ENCODE results near the gene CUBN.
A peak's percentile ranks its signal among the peaks of the same experiment; 100 is the strongest.

Gene CUBN

DNA sequence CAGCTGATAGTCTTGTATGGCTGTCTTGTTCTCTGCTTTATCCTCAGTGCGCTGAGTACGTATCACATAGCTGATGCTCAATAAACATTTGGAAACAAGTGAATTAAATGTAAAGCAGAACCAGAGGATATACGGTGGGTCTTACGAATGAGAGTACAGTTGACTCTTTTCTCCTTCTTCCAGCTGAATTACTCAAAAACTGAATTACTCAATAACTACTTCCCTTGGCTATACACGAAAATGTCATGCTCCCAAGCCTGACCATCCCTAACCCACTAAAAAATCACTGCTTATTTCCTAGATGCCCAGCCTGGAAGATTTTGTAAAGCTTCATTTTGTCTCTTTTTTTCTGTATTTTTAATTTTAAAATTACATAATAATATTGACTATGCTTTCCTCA is 309.2 kb downstream of the CUBN start:
- DNase-seq (ENCODE audit: low read depth in 2 of 2): no peak

DNA sequence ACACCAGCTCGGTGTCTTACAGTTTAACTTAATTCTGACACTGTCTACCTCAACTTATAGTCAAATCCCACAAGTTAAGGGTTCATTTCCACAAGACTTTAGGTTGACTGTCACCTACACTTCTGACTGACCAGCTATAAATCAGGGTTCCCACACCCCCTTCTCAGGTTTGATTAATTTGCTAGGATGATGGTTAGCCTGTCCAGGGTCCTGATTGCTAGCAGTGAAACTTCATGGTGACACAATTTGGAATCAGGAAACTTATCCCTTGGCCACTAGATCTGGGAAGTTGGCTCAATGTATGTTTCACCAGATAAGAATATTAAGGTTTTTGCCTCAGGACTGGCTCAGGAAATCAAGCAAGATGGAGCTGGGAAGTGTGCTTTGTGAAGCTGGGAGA is 309.6 kb downstream of the CUBN start:
- DNase-seq (ENCODE audit: low read depth in 2 of 2): no peak

DNA sequence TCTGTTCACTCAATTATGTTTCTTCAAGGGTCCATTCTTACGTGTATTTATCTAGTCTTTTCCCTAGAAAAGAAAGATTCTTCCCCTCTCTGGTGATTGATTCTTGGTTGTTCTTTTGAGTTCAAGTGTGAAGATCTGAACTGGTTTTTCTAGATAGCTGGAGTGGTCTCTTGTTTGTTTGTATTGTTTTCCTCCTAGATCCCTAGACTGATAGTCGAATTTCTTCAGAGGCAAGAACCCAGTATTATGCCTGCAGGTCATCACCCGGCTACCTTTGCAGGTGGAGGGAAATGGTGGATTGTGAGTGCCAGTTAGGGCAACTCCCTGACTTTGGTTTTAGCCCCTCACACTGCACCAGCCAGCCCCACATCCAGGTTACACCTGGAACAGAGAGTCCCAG is 310.2 kb downstream of the CUBN start:
- no peak for DNase-seq (ENCODE audit: low read depth in 2 of 2)

DNA sequence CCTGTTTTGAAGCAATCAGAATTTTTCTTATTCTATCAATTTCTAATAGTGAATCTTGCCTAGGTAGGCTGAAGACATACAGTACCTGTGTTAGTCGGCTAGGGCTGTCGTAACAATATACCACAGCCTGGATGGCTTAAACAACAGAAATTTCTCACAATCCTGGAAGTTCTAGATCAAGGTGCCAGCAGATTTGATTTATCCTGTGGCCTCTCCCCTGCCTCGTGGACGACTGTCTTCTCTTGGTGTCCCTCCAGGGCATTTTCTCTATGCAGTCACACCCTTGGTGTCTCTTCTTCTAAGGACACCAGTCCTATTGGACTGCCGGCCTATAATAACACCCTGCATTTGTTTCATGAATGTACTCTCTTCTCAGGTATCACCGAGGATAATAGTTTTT is 310.6 kb downstream of the CUBN start:
- DNase-seq (ENCODE audit: low read depth in 2 of 2): no peak

DNA sequence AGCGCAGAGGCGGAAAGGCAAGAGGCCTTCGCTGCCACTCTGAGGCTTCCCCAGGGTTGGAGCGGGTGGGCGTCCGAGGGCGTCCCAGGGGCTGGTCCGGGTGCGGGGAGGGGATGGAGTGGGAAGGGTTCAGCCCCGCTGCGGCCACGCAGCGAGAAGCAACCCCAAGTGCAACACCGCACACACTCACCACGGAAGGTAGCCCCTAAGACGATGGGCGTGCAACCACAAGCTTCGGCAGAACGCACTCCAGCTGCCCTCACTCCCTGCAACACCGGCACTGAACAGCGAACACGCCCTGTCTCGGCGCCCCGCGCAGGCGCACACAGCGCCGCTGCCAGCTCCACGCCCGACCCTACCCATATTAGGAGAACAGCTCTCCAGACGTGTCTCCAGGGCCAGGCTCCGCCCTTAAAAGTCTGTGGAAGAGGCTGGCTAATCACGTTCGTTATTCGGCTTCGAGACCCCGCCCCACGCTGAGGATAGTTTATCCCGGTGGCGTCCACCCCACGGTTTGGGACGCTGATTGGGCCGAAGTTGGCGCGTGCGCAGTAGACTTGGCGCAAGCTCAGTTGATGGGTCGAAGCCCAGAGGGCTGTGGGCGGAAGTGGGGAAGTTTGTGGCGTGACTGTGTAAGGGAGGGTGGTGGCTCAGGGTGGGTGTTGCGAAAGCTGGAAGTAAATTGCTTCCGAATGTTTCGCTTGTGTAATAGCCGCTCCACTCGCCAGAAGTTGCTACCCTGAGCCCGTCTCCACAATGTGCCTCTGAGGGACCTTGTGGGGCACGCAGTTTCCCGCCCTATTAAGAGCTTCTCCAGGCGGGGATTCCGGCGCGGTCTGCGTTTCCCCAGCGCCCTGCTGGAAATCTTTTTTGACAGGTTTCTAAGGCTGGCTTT is 312.2 kb downstream of the CUBN start, which contains the start of gene RSU1:
TSS of gene RSU1 (minus strand) at position 300 of the 895 bp plus-strand sequence. CDS start 343 bp downstream, outside the sequence.
- peak; percentile 100 for DNase-seq (ENCODE audit: low read depth in 2 of 2)

DNA sequence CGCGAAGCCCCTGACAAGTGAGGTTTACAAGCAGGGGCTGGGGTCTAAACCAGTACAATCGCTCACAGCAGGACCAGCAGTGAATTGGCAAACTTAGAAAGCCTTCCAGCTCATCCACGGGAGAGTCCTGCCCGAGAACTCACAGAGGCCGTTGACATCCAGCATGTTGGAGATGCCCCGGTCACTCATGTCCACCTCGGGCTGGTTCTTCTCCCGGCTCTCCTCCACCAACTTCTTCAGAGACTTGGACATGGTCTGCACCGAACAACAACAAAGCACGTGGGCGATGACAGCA is 312.8 kb downstream of the CUBN start:
- DNase-seq (ENCODE audit: low read depth in 2 of 2): no peak

DNA sequence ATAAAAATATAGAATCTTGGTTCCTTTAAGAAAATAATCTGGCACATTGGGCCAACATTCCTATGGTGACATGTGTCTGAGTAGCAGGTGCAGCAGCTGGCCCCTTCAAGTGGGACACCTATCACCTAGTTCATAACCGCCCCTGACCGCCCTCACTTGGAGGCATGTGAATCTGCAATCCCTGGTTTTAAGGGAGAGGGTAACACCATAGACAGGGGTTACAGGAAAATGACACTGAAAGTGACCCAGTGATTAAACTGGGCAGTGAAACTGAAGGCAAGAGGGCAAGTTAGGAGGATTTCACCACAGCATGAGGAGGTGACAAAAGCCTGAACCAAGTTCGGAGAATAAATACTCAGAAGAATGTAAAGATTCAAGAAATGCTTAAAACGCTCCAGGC is 313.4 kb downstream of the CUBN start:
- no peak for DNase-seq (ENCODE audit: low read depth in 2 of 2)

DNA sequence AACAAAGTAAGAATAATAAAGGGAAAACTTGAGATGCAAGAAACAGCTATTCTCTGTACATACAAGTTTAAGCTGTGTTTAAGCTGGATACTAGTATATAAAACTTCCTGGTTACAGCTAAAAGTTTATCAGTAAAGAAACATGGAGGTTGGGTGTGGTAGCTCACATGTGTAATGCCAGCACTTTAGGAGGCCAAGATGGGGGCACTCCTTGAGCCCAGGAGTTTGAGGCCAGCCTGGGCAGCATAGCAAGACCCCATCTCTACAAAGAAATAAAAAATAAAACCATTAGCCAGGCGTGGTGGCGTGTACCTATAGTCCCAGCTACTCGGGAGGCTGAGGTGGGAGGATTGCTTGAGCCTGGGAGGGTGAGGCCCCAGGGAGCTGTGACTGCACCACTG is 315.6 kb downstream of the CUBN start:
- DNase-seq (ENCODE audit: low read depth in 2 of 2): no peak

DNA sequence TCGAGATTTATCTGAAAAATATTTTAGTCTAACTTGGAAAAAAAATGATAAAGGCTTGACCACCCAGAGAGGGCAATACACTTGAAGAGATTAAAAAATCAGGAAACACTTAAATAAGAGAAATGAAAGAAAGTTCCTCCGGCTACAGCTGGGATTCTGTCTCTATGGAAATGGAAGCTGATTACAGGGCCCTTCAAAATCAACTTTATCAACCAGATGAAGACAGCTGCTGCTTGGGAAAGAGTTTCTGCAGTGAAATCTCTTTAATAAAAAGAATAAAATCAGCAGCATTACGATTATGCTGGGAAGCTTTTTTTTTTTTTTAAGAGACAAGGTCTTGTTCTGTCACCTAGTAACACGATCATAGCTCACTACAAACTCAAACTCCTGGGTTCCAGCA is 316.9 kb downstream of the CUBN start:
- DNase-seq (ENCODE audit: low read depth in 2 of 2): no peak

DNA sequence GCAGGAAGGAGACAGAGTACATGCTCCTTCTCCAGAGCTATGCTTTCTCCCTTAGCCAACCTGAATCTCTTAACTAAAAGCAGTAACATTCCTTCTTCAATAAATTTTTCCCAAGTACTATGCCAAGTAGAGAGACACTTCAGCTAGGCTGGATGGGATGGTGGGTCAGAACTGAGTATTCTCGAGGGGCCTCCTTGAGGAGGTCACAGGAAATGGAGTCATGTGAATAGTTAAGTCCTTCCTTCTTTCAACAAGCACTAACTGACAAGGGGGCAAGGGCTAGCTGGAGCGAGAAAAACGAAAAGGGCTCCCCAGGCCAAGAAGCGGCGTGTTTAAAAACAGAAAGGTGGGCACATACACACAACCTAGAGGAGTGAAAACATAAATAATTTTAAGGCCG is 317.8 kb downstream of the CUBN start:
- DNase-seq (ENCODE audit: low read depth in 2 of 2): no peak

DNA sequence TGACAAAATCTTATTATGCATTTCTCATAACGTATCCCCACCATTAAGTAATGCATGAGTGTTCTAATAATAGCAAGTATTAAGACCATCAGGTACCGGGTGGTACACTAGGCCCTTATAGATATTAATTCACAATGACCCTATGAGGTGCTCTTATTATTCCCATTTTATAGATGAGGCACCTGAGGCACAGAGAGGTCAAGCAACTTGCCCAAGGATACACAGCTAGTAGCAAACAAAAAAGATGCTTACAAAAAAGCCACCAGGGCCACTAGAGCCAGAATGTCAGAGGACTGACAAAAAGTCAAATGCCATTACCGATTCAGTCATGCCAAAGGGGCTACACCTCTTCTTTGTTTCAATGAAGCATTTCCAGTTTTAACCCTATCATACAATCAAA is 318.3 kb downstream of the CUBN start:
- DNase-seq (ENCODE audit: low read depth in 2 of 2): no peak

DNA sequence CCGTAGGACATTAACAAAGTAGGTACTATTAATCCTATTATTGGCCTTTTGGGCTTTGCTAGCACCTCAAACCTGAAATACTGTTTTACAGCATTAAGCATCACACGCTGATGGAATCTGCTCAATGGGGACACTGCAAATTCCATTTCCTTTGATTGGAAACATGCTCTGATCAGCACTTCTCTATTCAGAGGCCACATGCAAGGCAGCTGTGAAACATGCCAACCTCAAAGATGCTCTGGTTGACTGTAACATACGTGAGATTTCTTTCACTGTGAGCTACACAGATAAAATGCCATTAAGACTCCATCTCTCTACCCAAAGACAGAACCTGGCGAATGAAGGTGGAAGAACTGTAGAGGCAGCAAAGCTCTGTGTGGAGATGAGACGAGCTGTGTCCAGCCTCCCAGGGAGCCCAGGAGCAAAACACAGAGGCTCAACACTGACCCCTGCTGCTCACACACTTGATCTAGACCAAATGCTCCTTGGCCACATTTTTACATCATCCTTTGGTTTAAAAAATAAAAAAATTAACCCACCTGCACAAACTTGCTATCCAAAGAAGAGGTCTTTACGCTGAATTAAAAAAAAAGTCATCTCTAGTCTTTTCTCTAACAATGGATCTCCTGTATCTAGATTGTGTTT is 320.4 kb downstream of the CUBN start:
- peak in 1 of 2 experiments; percentile 44 for DNase-seq (ENCODE audit: low read depth in 2 of 2)

DNA sequence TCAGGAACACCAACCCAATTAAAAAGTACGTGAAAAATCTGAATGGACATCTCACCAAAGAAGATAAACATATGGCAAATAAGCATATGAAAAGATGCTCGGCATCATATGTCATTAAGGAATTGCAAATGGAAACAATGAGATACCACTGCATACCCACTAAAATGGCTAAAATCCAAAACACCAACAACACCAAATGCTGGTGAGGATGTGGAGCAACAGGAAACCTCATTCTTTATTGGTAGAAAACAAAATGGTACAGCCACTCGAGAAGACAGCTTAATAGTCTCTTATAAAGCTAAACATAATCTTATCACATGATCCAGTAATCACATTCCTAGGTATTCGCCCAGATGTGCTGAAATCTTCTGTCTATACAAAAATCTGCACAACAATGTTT is 325.5 kb downstream of the CUBN start:
- no peak for DNase-seq (ENCODE audit: low read depth in 2 of 2)

DNA sequence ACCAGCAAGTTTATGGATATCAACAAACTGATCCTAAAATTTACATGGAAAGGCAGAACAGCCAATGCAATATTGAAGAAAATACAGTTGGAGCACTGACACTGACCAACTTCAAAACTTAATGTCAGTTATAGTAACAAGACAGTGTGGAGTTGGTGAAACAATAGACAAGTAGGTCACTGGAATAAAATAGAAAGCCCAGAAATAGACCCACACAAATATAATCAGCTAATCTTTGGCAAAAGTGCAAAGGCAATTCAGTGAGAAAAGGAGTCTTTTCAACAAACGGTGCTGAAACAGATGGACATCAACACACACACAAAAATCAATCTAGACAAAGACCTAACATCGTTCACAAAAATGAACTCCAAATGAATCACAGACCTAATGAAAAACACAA is 326.1 kb downstream of the CUBN start:
- DNase-seq (ENCODE audit: low read depth in 2 of 2): no peak

DNA sequence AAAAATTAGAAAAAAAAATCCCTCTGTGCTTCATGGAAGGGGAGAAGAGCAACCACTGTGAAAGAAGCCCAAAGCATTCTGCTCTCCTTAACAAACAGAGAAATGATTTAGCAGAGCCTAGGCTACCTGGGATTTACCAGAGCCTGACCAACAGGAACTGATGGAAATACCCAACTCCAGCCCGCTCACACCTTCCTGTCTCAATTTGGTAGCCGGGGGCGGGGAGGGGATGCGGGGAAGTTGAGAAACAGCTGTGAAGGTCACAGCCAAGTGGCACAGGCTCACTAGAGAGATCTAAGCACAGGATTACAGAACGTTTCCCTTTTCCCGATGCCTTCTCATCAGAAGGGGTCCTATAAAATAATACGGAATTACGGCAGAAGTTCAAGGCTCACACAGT is 330.0 kb downstream of the CUBN start:
- DNase-seq (ENCODE audit: low read depth in 2 of 2): no peak

DNA sequence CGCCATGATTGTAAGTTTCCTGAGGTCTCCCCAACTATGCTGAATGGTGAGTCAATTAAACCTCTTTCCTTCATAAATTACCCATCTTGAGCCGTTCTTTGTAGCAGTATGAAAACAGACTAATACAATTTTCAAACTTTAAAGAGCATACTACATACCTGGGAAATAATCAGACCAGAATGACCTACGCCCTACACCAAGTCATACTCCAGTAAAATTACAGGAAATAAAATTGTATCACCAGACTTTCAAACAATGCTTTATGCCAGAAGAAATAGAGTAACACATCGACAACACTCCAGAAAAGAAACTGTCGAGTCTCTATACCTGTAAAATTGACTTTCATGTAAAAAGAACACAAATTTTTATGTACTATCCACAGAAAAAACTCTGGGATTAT is 331.0 kb downstream of the CUBN start:
- no peak for DNase-seq (ENCODE audit: low read depth in 2 of 2)

DNA sequence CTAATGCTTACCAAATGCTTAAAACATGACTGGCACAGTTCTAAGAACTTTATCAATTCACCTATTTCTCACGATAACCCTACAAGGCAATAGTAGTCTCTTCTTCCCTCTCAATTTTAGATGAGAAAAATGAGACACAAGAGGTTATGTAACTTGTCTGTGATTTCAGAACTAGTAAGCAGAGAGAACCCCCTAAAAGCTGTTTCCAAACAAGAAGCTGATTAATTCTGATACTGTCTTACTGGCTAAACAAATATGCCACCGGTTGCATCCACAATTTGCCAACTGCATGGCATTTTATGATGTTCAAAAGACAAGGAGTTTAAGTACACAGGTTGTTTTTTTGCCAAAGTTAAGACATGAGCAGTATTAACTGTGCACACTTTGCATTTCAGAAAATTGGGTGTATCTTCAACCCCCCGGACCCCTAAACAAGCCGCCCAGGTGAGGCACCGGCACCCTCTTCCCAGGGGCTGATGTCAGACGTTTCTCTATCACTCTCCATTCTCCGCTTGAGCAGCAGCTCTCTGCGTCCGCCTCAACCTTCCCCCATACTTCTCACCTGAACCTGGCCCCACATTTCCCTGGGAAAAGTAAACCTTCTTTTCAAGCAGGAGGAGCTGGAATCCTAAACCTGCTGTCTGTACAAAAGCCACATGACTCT is 334.1 kb downstream of the CUBN start:
- no peak for DNase-seq (ENCODE audit: low read depth in 2 of 2)

DNA sequence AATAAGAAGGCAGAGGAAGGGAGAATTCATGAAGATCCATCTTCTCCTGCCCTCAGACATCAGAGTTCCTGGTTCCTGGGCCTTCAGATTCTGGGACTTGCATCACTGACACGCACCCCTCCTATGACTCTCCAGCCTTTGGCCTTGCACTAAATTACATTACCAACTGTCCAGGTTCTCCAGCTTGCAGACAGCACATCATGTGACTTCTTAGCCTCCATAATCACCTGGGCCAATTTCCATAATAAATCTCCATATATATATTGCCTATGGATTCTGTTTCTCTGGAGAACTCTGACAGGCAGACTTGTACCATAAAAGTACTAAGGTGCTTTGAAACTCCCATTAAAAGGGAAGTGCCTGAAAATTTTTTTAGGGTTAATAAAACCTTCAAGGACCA is 335.6 kb downstream of the CUBN start:
- no peak for DNase-seq (ENCODE audit: low read depth in 2 of 2)

DNA sequence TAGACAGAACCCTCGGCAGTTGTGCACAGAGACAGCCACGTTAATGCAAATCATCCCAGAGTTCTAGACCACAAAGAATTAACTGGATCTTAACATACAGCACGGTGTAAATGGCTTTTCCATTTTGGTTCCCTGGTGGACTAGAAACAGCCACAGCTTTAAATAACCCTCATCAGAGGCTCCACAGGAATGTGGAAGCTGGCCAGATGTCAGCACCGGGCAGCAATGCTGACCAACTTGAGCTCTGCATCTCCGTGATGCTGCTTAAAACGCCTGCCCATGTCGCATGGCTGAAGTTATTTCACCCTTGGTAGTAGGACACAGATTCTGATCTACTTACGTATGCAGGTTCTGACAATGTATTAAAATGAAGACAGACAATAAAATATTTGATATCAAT is 336.9 kb downstream of the CUBN start:
- DNase-seq (ENCODE audit: low read depth in 2 of 2): no peak

DNA sequence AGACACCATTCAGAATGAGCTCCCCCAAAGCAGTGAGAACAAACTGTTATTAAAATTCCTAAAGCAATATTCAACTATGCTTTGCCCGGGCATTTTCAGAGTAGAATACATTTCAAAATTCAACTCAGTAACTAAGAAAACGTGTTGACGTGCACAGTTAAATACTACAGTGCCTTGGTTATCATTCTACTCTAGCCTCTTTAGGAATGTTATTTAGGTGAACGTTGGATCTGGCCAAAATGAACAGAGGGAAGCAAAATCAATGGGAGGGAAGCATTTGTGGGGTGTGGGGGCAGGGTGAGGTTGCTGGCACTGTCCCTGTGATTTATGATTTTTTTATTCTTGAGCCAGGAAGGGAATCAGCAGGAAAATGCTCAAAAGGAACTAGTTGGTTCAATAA is 339.8 kb downstream of the CUBN start:
- DNase-seq (ENCODE audit: low read depth in 2 of 2): no peak

DNA sequence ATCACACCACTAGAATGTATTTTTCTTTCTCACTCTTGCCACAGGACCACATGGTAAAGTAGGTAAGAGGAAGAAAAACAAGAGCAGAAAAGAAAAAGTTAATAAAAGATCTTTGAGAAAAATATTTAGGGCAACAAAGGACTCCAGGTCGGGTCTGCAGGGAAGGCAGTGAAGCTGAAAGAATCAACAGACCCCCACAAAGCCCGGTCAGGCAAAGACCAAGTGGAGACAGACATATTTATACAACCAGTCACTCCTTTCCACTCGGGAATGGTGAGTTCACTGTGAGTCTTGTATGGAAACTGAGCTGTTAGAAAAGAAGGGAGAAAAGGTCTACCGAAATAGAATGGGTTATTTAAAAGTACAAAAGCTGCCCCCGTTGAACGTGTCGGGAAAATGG is 340.4 kb downstream of the CUBN start:
- no peak for DNase-seq (ENCODE audit: low read depth in 2 of 2)

DNA sequence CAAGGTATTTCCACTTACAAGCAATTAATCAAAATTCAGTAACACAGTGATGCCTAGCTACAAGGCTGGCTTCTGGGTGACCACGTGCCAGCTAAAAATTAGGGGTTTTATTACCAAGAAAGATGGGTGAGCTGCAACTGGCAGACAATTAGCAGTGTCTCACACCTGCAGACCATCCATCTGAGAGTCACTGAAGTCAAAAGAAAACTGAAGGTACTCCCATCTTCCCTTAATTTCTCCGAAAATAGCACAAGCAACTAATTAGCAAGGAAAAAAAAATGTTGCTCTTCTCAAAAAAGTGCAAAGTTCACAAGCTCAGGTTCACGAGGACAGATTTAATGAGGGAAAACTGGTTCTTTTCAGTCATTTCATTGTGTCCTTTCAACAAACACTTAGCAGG is 340.8 kb downstream of the CUBN start:
- no peak for DNase-seq (ENCODE audit: low read depth in 2 of 2)

DNA sequence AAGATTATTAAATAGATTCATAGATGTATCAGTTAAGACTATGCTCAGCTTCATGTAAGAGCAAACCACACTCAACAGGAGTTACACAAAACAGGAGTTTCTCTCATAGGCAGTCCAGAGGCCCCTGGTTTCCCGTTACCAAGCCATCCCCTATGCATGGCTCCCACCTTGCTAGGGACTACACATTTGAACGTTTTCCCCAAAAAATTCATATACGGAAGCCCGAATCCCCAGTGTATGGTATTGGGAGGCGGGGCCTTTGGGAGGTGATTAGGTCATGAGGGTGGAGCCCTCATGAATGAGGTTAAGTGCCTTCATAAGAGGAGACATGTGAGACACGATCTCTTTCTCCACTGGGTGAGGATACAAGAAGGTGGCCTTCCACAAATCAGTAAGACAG is 341.5 kb downstream of the CUBN start:
- no peak for DNase-seq (ENCODE audit: low read depth in 2 of 2)

Measured in stimulated activated CD4-positive, alpha-beta T cell treated with anti-CD3 and anti-CD28 coated beads, Interleukin-12 subunit alpha, Interleukin-12 subunit beta, amount 100 ng/mL, for 24 hours (primary cell).